H1 (cell line): ENCODE measurements around the gene NCKAP1.

Experiments used
- CBX8 ChIP-seq: fragments of 300-800, 300-1000 bp; sonication (generic); IDR thresholded peaks from 2 replicates; pipeline ENCODE4 v1.7.1; 2016; ENCODE audit warnings: low read depth, low read length, borderline replicate concordance
- CEBPB ChIP-seq: IDR thresholded peaks from 2 replicates; pipeline ENCODE4 v1.6.1; 2012; ENCODE audit warnings: low read depth, low read length
- CHD2 ChIP-seq: IDR thresholded peaks from 2 replicates; pipeline ENCODE4 v1.6.1; 2012; ENCODE audit warnings: low read length, improper control_type of control experiment
- CREB1 ChIP-seq: IDR thresholded peaks from 2 replicates; pipeline ENCODE4 v1.6.1; 2012; ENCODE audit warnings: inconsistent platforms
- CTCF ChIP-seq, 3 experiments: IDR thresholded peaks; 1 replicate in 2 of 3; 2 replicates in 1 of 3; pipeline versions ENCODE4 v1.5.1 to v1.6.1; 2011; ENCODE audit warnings: low read length in 3 of 3, mild to moderate bottlenecking in 3 of 3, inconsistent platforms in 2 of 3, low read depth in 1 of 3, moderate library complexity in 1 of 3; ENCODE audit not compliant: insufficient read depth in 1 of 3; ENCODE audit errors: control extremely low read depth in 1 of 3
- EZH2 ChIP-seq: fragments of 200-600 bp; sonication (generic); IDR thresholded peaks from 2 replicates; pipeline ENCODE4 v1.7.1; 2012; ENCODE audit warnings: low read depth, mild to moderate bottlenecking, moderate library complexity, low read length, inconsistent platforms; ENCODE audit not compliant: severe bottlenecking
- JUN ChIP-seq: IDR thresholded peaks from 2 replicates; pipeline ENCODE4 v1.6.1; 2011; ENCODE audit warnings: low read depth, mild to moderate bottlenecking, improper control_type of control experiment, low read length
- MAX ChIP-seq: IDR thresholded peaks from 2 replicates; pipeline ENCODE4 v1.6.1; 2012; ENCODE audit warnings: inconsistent platforms
- RAD21 ChIP-seq, 2 experiments: IDR thresholded peaks in 1 of 2; conservative IDR thresholded peaks in 1 of 2; 2 replicates each; pipeline ENCODE4 v1.6.1; 2011; ENCODE audit warnings: low read depth in 2 of 2, low read length in 2 of 2, improper control_type of control experiment in 1 of 2, inconsistent platforms in 1 of 2, mild to moderate bottlenecking in 1 of 2, moderate library complexity in 1 of 2
- RNF2 ChIP-seq: fragments of 200-900, 300-1000 bp; sonication (generic); IDR thresholded peaks from 2 replicates; pipeline ENCODE4 v1.7.1; 2016; ENCODE audit warnings: borderline replicate concordance, low read depth, mild to moderate bottlenecking, antibody characterized with exemption, low read length; ENCODE audit not compliant: poor library complexity, severe bottlenecking; ENCODE audit errors: missing control alignments
- YY1 ChIP-seq: IDR thresholded peaks from 2 replicates; pipeline ENCODE4 v1.6.1; 2011; ENCODE audit warnings: low read depth, mild to moderate bottlenecking, low read length

- TF ChIP-seq CBX8 (no peak), RAD21 (IDR thresholded peaks at IDR 0.05 in 1 of 2, conservative IDR thresholded peaks at IDR 0.05 in 1 of 2; ENCODE audit: low read depth in 2 of 2, low read length in 2 of 2) (no peak), MAX (no peak), CEBPB (no peak), CHD2 (no peak), CTCF (IDR thresholded peaks at IDR 0.05; ENCODE audit: control extremely low read depth in 1 of 3, insufficient read depth in 1 of 3, low read depth in 1 of 3, low read length in 3 of 3) (no peak), EZH2 (no peak), RNF2 (no peak), YY1 (no peak), CREB1 (no peak), JUN (no peak)
Measured at GRCh38 chr2:182941121-182941722, 97.0 kb downstream of the NCKAP1 start.
